HG03108 (cell line): ENCODE results near the gene ABHD16A.

Experiments
- ATAC-seq: cut with Tn5 transposase; IDR thresholded peaks from one replicate; pipeline ENCODE4 v1.9.1; 2021; ENCODE audit warnings: moderate library complexity; ENCODE audit not compliant: unreplicated experiment

The ABHD16A gene

GRCh38 chr6:31690231-31691077 is 12.7 kb downstream of the ABHD16A start:
- ATAC-seq = no peak

- no peak for ATAC-seq
Measured at GRCh38 chr6:31689249-31690110, 13.6 kb downstream of the ABHD16A start.

GRCh38 chr6:31687860-31688693 is 15.0 kb downstream of the ABHD16A start:
- ATAC-seq = no peak

- ATAC-seq = no peak
Measured at GRCh38 chr6:31687321-31687720, 15.8 kb downstream of the ABHD16A start.

- no peak for ATAC-seq
Measured at GRCh38 chr6:31686483-31686882, 16.6 kb downstream of the ABHD16A start.

- ATAC-seq = no peak
Measured at GRCh38 chr6:31683591-31683990, 19.5 kb downstream of the ABHD16A start.

- no peak for ATAC-seq
Measured at GRCh38 chr6:31681135-31681671, 21.9 kb downstream of the ABHD16A start.

GRCh38 chr6:31680226-31681134 is 22.6 kb downstream of the ABHD16A start, which contains the start of gene LY6G5C:
Gene LY6G5C, minus strand, starts transcription at chr6:31681067. Its CDS starts 694 bp downstream, at chr6:31680373.
- peak; percentile 48 for ATAC-seq

GRCh38 chr6:31677955-31678354 is 25.2 kb downstream of the ABHD16A start:
- no peak for ATAC-seq

GRCh38 chr6:31676904-31677303 is 26.2 kb downstream of the ABHD16A start:
- ATAC-seq = no peak

- no peak for ATAC-seq
Measured at GRCh38 chr6:31676322-31676903, 26.7 kb downstream of the ABHD16A start.

- ATAC-seq = no peak
Measured at GRCh38 chr6:31669676-31670075, 33.4 kb downstream of the ABHD16A start, which contains the start of gene LY6G5B. Gene LY6G5B, plus strand, starts transcription at chr6:31669976. Its CDS starts 975 bp downstream, at chr6:31670951.

GRCh38 chr6:31666337-31666965 is 36.7 kb downstream of the ABHD16A start:
- no peak for ATAC-seq

GRCh38 chr6:31665501-31666336 is 37.4 kb downstream of the ABHD16A start, which contains the start of gene CSNK2B:
Gene CSNK2B, plus strand, starts transcription at chr6:31666080. Its CDS starts 752 bp downstream, at chr6:31666832.
- ATAC-seq = peak; percentile 75

GRCh38 chr6:31664790-31665500 is 38.2 kb downstream of the ABHD16A start, which contains the start of gene GPANK1:
Gene GPANK1, minus strand, starts transcription at chr6:31664997. Its CDS starts 519 bp downstream, at chr6:31664478.
- ATAC-seq = peak; percentile 27

- no peak for ATAC-seq
Measured at GRCh38 chr6:31663961-31664789, 38.9 kb downstream of the ABHD16A start.
